ENCODE results near the gene SLC22A1.
"Not testable (repeated sequence)": the region's sequence is repeated elsewhere in the genome, so short reads cannot be mapped to it uniquely, and the experiment has no call there.

Gene SLC22A1

GRCh38 chr6:160088784-160089533, 32.7 kb upstream of the SLC22A1 start:
- DNase-seq (ENCODE audit: low read depth), result no peak
- no peak for TF ChIP-seq POLR2A (IDR thresholded peaks at IDR 0.05; ENCODE audit: extremely low read depth, insufficient read length)
- TF ChIP-seq MAX (IDR thresholded peaks at IDR 0.05; ENCODE audit: low read depth, low read length), result no peak
- no peak for TF ChIP-seq CTCF (IDR thresholded peaks at IDR 0.05; ENCODE audit: low read depth, low read length)
- TF ChIP-seq MYC (IDR thresholded peaks at IDR 0.05; ENCODE audit: low read depth, low read length), result no peak
- no peak overlapping the region for H3K4me3 ChIP-seq (ENCODE audit: low read depth, low read length)

- no peak for DNase-seq (ENCODE audit: low read depth)
- TF ChIP-seq MAX (IDR thresholded peaks at IDR 0.05; ENCODE audit: low read depth, low read length) (no peak), POLR2A (IDR thresholded peaks at IDR 0.05; ENCODE audit: extremely low read depth, insufficient read length) (no peak), CTCF (IDR thresholded peaks at IDR 0.05; ENCODE audit: low read depth, low read length) (no peak), MYC (IDR thresholded peaks at IDR 0.05; ENCODE audit: low read depth, low read length) (no peak)
- no peak overlapping the region for H3K4me3 ChIP-seq (ENCODE audit: low read depth, low read length)
Measured at GRCh38 chr6:160089534-160089897, 32.1 kb upstream of the SLC22A1 start.

GRCh38 chr6:160090442-160091239, 31.0 kb upstream of the SLC22A1 start:
- H3K4me3 ChIP-seq (ENCODE audit: low read depth, low read length); DNase-seq (ENCODE audit: low read depth): not testable (repeated sequence)

- DNase-seq (ENCODE audit: low read depth); H3K4me3 ChIP-seq (ENCODE audit: low read depth, low read length): not testable (repeated sequence)
Measured at GRCh38 chr6:160092176-160092575, 29.4 kb upstream of the SLC22A1 start.

GRCh38 chr6:160092602-160093001, 29.0 kb upstream of the SLC22A1 start:
- H3K4me3 ChIP-seq (ENCODE audit: low read depth, low read length), result no peak overlapping the region
- DNase-seq (ENCODE audit: low read depth), result no peak
- TF ChIP-seq CTCF (IDR thresholded peaks at IDR 0.05; ENCODE audit: low read depth, low read length) (no peak), MAX (IDR thresholded peaks at IDR 0.05; ENCODE audit: low read depth, low read length) (no peak), MYC (IDR thresholded peaks at IDR 0.05; ENCODE audit: low read depth, low read length) (no peak), POLR2A (IDR thresholded peaks at IDR 0.05; ENCODE audit: extremely low read depth, insufficient read length) (no peak)

GRCh38 chr6:160093061-160093460, 28.6 kb upstream of the SLC22A1 start:
- DNase-seq (ENCODE audit: low read depth), result no peak
- TF ChIP-seq MAX (IDR thresholded peaks at IDR 0.05; ENCODE audit: low read depth, low read length) (no peak), POLR2A (IDR thresholded peaks at IDR 0.05; ENCODE audit: extremely low read depth, insufficient read length) (no peak), CTCF (IDR thresholded peaks at IDR 0.05; ENCODE audit: low read depth, low read length) (no peak), MYC (IDR thresholded peaks at IDR 0.05; ENCODE audit: low read depth, low read length) (no peak)
- H3K4me3 ChIP-seq (ENCODE audit: low read depth, low read length), result no peak overlapping the region
